Stimulated activated naive CD4-positive, alpha-beta T cell (primary cell): ENCODE results near the gene SLC8A1.
A peak's percentile ranks its signal among the peaks of the same experiment; 100 is the strongest.

ENCODE experiments used
- DNase-seq, 6 experiments: peaks; one replicate each; lab custom pipeline; 2025; lab: John Stamatoyannopoulos, UW

The SLC8A1 gene

GRCh38 chr2:40451918-40452605 is at the start of gene SLC8A1:
TSS of gene SLC8A1 (minus strand) at chr2:40452090.
- DNase-seq = no peak

- DNase-seq = no peak
Observed at GRCh38 chr2:40499437-40499836, 47.5 kb upstream of the SLC8A1 start.

- DNase-seq = no peak
Observed at GRCh38 chr2:40497251-40497859, 45.5 kb upstream of the SLC8A1 start.

GRCh38 chr2:40489678-40489960 is 37.7 kb upstream of the SLC8A1 start:
- no peak for DNase-seq

DNA sequence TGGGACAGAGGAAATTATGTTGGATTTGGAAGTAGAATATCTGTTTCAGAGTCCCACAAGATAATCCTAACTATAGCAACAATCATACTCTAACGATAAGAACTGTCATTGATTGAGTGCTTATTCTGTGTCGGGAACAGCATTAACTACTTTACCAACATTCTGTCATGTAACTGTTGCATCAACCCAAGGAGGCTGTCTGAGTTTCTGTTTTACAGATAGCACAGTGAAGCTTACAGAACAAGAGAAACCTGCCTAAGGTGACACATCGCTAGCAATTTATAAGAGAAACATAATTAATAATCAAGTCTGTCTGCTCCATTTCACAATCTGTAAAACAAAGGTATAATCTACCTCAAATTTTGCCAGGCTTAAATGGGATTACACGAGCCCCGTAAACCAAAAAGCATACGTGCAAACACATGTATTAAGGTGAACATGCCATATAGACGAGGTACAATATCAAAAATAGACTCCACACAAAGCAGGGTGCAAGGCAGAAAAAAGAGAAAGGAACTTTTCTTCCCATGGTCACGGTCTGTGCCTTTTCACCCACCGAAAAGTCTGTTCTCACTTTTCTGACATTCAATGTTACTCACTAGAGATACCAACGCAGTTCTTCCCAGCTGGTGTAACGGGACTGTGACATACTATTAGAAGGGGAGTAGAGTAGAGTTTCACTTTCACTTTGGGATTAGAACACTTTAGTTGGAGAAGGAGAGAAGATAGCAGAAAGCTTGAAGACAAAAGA is 37.2 kb upstream of the SLC8A1 start:
- peak in 2 of 6 experiments; percentile 2 to 13 for DNase-seq

- no peak for DNase-seq
Observed at GRCh38 chr2:40488101-40488601, 36.3 kb upstream of the SLC8A1 start.

GRCh38 chr2:40487602-40488001 is 35.7 kb upstream of the SLC8A1 start:
- DNase-seq = no peak

GRCh38 chr2:40485854-40486253 is 34.0 kb upstream of the SLC8A1 start:
- DNase-seq = no peak

- no peak for DNase-seq
Observed at GRCh38 chr2:40485318-40485717, 33.4 kb upstream of the SLC8A1 start.

GRCh38 chr2:40483549-40484243 is 31.8 kb upstream of the SLC8A1 start:
- no peak for DNase-seq

- DNase-seq = no peak
Observed at GRCh38 chr2:40480596-40480995, 28.7 kb upstream of the SLC8A1 start.

DNA sequence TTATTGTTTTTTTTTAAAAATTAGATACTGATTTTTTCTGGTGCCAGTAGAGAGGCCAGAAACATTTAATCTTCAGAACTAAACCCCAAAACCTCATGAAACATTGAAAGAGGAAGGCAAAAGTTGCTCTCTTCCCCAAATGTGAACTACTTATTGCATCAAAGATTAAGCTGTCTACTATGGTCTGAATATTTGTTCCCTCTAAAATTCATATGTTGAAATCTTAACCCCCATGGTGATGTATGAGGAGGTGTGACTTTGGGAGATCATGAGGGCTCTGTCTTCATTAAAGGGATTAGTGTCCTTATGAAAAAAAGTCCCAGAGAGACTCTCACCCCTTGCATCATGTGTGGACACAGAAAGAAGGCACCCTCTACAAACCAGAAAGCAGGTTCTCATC is 28.2 kb upstream of the SLC8A1 start:
- DNase-seq = no peak

- no peak for DNase-seq
Observed at GRCh38 chr2:40477361-40477760, 25.5 kb upstream of the SLC8A1 start.

GRCh38 chr2:40476436-40476835 is 24.5 kb upstream of the SLC8A1 start:
- DNase-seq = no peak

DNA sequence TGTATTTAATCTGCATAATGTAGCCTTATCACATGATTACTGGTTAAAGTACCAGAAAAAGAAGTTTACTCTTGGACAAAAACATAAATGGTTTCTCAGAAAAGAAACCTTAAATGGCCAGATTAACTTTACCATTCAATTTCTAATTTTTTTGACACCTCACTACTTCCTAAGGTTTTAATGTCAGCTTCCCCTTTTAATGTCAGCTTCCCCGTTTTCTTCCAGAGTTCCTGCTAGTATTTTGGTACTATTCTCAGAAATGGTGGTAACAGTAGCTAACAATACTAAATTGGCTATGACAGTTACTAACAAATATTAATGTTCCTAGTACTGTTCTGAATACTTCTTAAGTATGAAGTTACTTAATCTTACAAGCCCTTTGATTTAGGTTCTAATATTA is 22.4 kb upstream of the SLC8A1 start:
- no peak for DNase-seq

- DNase-seq = no peak
Observed at GRCh38 chr2:40471866-40472265, 20.0 kb upstream of the SLC8A1 start.

- no peak for DNase-seq
Observed at GRCh38 chr2:40470822-40471813, 19.2 kb upstream of the SLC8A1 start.

GRCh38 chr2:40466935-40467572 is 15.2 kb upstream of the SLC8A1 start:
- DNase-seq = no peak

- DNase-seq = no peak
Observed at GRCh38 chr2:40466332-40466906, 14.5 kb upstream of the SLC8A1 start.

DNA sequence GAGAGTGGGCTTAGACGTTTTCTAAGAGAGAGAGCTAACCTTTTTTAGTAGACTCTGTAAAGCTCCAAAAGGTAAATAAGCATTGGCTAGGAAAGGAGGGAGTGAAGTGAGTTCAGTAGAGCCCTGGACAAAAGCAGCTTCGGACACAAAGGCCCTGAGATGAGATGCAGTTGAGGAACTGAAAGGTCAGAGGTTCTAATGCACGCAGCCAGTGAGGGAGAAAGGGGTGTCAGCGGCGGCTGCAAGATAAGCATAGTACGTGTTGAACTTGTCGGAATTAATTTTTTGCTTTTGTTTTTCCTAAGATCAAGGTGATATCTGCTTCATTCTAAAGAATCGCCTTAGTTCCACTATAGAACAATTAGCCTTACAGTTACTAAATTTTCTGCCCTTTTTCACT is 11.2 kb upstream of the SLC8A1 start:
- no peak for DNase-seq
